ENCODE data around the gene PLEKHM3.

The PLEKHM3 gene

GRCh38 chr2:207990784-207991183, 34.5 kb downstream of the PLEKHM3 start:
- no peaks in the 10 kb centered on the region for H3K79me2 ChIP-seq (ENCODE audit: insufficient read depth, low read length)
- H3K27ac ChIP-seq (ENCODE audit: low read depth, low read length) = no peak overlapping the region
- H4K20me1 ChIP-seq (ENCODE audit: low read depth, low read length) = no peaks in the 10 kb centered on the region
- H3K9ac ChIP-seq (ENCODE audit: low read length) = no peak overlapping the region
- H2AFZ ChIP-seq (ENCODE audit: low read depth, low read length, severe bottlenecking) = no peak overlapping the region
- no peaks in the 10 kb centered on the region for H3K36me3 ChIP-seq (ENCODE audit: low read length)
- no peaks in the 10 kb centered on the region for H3F3A ChIP-seq (ENCODE audit: insufficient read depth)
- no peaks in the 10 kb centered on the region for H3K27me3 ChIP-seq (ENCODE audit: low read length)
- H3K9me3 ChIP-seq (ENCODE audit: insufficient read depth, low read length) = no peaks in the 10 kb centered on the region
- TF ChIP-seq CTCF (IDR thresholded peaks at IDR 0.05; ENCODE audit: insufficient read depth, low read length, poor library complexity, severe bottlenecking) (no peak), EZH2phosphoT487 (conservative IDR thresholded peaks at IDR 0.05; ENCODE audit: low read length) (no peak)
- no peak overlapping the region for H3K4me2 ChIP-seq (ENCODE audit: low read depth, low read length, poor library complexity, severe bottlenecking)
- no peaks in the 10 kb centered on the region for H3K9me2 ChIP-seq (replicated peaks; ENCODE audit: insufficient read depth, low read length)
- H3K4me3 ChIP-seq (ENCODE audit: insufficient read depth, low read length, poor library complexity, severe bottlenecking) = no peak overlapping the region

GRCh38 chr2:207988975-207989374, 36.4 kb downstream of the PLEKHM3 start:
- Histone ChIP-seq H3F3A (ENCODE audit: insufficient read depth) (no peaks in the 10 kb centered on the region), H3K79me2 (ENCODE audit: insufficient read depth, low read length) (no peaks in the 10 kb centered on the region)
- TF ChIP-seq EZH2phosphoT487 (conservative IDR thresholded peaks at IDR 0.05; ENCODE audit: low read length) (no peak), CTCF (IDR thresholded peaks at IDR 0.05; ENCODE audit: insufficient read depth, low read length, poor library complexity, severe bottlenecking) (no peak)

GRCh38 chr2:207987025-207987716, 38.2 kb downstream of the PLEKHM3 start:
- Histone ChIP-seq H2AFZ (ENCODE audit: low read depth, low read length, severe bottlenecking) (no peak overlapping the region), H3K4me2 (ENCODE audit: low read depth, low read length, poor library complexity, severe bottlenecking) (no peak overlapping the region), H3K27ac (ENCODE audit: low read depth, low read length) (no peak overlapping the region), H3K79me2 (ENCODE audit: insufficient read depth, low read length) (no peaks in the 10 kb centered on the region), H4K20me1 (ENCODE audit: low read depth, low read length) (no peaks in the 10 kb centered on the region), H3K9me3 (ENCODE audit: insufficient read depth, low read length) (no peaks in the 10 kb centered on the region), H3K27me3 (ENCODE audit: low read length) (no peaks in the 10 kb centered on the region), H3K4me3 (ENCODE audit: insufficient read depth, low read length, poor library complexity, severe bottlenecking) (no peak overlapping the region), H3K9me2 (replicated peaks; ENCODE audit: insufficient read depth, low read length) (no peaks in the 10 kb centered on the region), H3K36me3 (ENCODE audit: low read length) (no peaks in the 10 kb centered on the region), H3F3A (ENCODE audit: insufficient read depth) (no peaks in the 10 kb centered on the region), H3K9ac (ENCODE audit: low read length) (no peak overlapping the region)
- TF ChIP-seq EZH2phosphoT487 (conservative IDR thresholded peaks at IDR 0.05; ENCODE audit: low read length) (no peak), CTCF (IDR thresholded peaks at IDR 0.05; ENCODE audit: insufficient read depth, low read length, poor library complexity, severe bottlenecking) (no peak)

More at GRCh38 chr2:207988975-207989374, 36.4 kb downstream of the PLEKHM3 start:
- H3K4me2 ChIP-seq (ENCODE audit: low read depth, low read length, poor library complexity, severe bottlenecking) = no peak overlapping the region
- H3K9ac ChIP-seq (ENCODE audit: low read length) = no peak overlapping the region
- H3K27me3 ChIP-seq (ENCODE audit: low read length) = no peaks in the 10 kb centered on the region
- H3K27ac ChIP-seq (ENCODE audit: low read depth, low read length) = no peak overlapping the region
- no peaks in the 10 kb centered on the region for H4K20me1 ChIP-seq (ENCODE audit: low read depth, low read length)
- no peak overlapping the region for H2AFZ ChIP-seq (ENCODE audit: low read depth, low read length, severe bottlenecking)
- no peak overlapping the region for H3K4me3 ChIP-seq (ENCODE audit: insufficient read depth, low read length, poor library complexity, severe bottlenecking)
- H3K36me3 ChIP-seq (ENCODE audit: low read length) = no peaks in the 10 kb centered on the region
- H3K9me3 ChIP-seq (ENCODE audit: insufficient read depth, low read length) = no peaks in the 10 kb centered on the region
- no peaks in the 10 kb centered on the region for H3K9me2 ChIP-seq (replicated peaks; ENCODE audit: insufficient read depth, low read length)
